DLD1 (cell line): ENCODE measurements around the gene ALKBH4.
"Not testable (repeated sequence)": the region's sequence is repeated elsewhere in the genome, so short reads cannot be mapped to it uniquely, and the experiment has no call there.

Source experiments
- in situ Hi-C: cut with HindIII; loops from 2 replicates; pipeline ENCODE4 v1.10.0; 2017; ENCODE audit warnings: low sequenced_read_pairs

ALKBH4 gene

GRCh38 chr7:102455596-102455995 is 9.1 kb downstream of the ALKBH4 start:
- in situ Hi-C loops, result no loop called here

- in situ Hi-C loops, result not testable (repeated sequence)
Measured at GRCh38 chr7:102454932-102455331, 9.7 kb downstream of the ALKBH4 start.

- in situ Hi-C loops, result no loop called here
Measured at GRCh38 chr7:102454468-102454867, 10.2 kb downstream of the ALKBH4 start.

GRCh38 chr7:102453319-102453718 is 11.3 kb downstream of the ALKBH4 start:
- in situ Hi-C loops, result no loop called here

- in situ Hi-C loops, result no loop called here
Measured at GRCh38 chr7:102452451-102452850, 12.2 kb downstream of the ALKBH4 start.

- in situ Hi-C loops, result no loop called here
Measured at GRCh38 chr7:102451371-102452054, 13.2 kb downstream of the ALKBH4 start.

GRCh38 chr7:102450242-102450641 is 14.4 kb downstream of the ALKBH4 start:
- in situ Hi-C loops, result no loop called here

GRCh38 chr7:102449136-102449535 is 15.5 kb downstream of the ALKBH4 start:
- in situ Hi-C loops, result no loop called here

- in situ Hi-C loops, result no loop called here
Measured at GRCh38 chr7:102447311-102447710, 17.4 kb downstream of the ALKBH4 start.

GRCh38 chr7:102446387-102447156 is 18.1 kb downstream of the ALKBH4 start:
- in situ Hi-C loops, result no loop called here

- in situ Hi-C loops, result no loop called here
Measured at GRCh38 chr7:102445674-102446071, 19.0 kb downstream of the ALKBH4 start.

- in situ Hi-C loops, result no loop called here
Measured at GRCh38 chr7:102444961-102445673, 19.5 kb downstream of the ALKBH4 start.

- in situ Hi-C loops, result no loop called here
Measured at GRCh38 chr7:102439963-102440795, 24.5 kb downstream of the ALKBH4 start.

GRCh38 chr7:102436118-102436517 is 28.5 kb downstream of the ALKBH4 start:
- in situ Hi-C loops, result no loop called here

- in situ Hi-C loops, result no loop called here
Measured at GRCh38 chr7:102434039-102434486, 30.6 kb downstream of the ALKBH4 start.

- in situ Hi-C loops, result no loop called here
Measured at GRCh38 chr7:102433219-102434038, 31.2 kb downstream of the ALKBH4 start, which contains the start of gene ORAI2. Gene ORAI2 (plus strand): TSS chr7:102433575. CDS start chr7:102438957, 5,382 bp downstream.

GRCh38 chr7:102432442-102433218 is 32.0 kb downstream of the ALKBH4 start:
- in situ Hi-C loops, result no loop called here

- in situ Hi-C loops, result no loop called here
Measured at GRCh38 chr7:102431617-102432298, 32.9 kb downstream of the ALKBH4 start.
